Loucy (cell line): Measurements from ENCODE around the gene FAM186B.

Experiments
- CTCF ChIP-seq: fragments of 200-600 bp; sonication (generic); conservative IDR thresholded peaks from 2 replicates; pipeline ENCODE4 v1.5.1; 2014; ENCODE audit warnings: mild to moderate bottlenecking, antibody characterized with exemption, low read length
- EZH2phosphoT487 ChIP-seq: fragments of 200-600 bp; IDR thresholded peaks from 2 replicates; pipeline ENCODE4 v1.6.1; 2018; ENCODE audit warnings: antibody characterized with exemption, mild to moderate bottlenecking, moderate library complexity, borderline replicate concordance

- no peak for TF ChIP-seq CTCF
- no peak for TF ChIP-seq EZH2phosphoT487
These were observed 19.6 kb upstream of the FAM186B start for GRCh38 chr12:49624921-49625577.
